Astrocyte of the hippocampus (primary cell): ENCODE measurements around the gene USP12.
"Not testable (repeated sequence)": the region's sequence is repeated elsewhere in the genome, so short reads cannot be mapped to it uniquely, and the experiment has no call there.

Experiments used
- DNase-seq: peaks from one replicate; pipeline ENCODE4 v3.0.0; 2011; ENCODE audit warnings: low read depth, low spot score

USP12 gene

GRCh38 chr13:27123445-27123844 is 48.2 kb downstream of the USP12 start:
- DNase-seq = not testable (repeated sequence)

GRCh38 chr13:27122036-27122435 is 49.6 kb downstream of the USP12 start:
- DNase-seq = no peak

DNA sequence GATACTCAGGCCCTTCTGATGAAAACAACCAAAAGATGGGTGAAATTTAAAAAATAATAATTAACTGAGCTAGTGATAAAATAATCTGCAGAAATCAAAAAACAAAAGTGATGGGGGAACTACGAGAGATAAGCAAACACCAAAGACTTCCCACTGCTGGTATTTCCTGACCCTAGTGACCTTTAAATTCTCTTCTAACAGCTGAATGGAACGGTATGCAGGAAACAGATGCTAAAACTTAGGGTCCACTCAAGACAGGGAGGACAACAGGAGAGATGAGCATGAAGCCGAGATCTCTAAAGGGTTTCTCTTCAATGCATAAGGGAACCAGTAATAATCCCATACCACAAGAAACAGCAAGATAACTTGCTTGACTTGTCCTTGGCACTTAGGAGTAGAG is 50.8 kb downstream of the USP12 start:
- DNase-seq = no peak

DNA sequence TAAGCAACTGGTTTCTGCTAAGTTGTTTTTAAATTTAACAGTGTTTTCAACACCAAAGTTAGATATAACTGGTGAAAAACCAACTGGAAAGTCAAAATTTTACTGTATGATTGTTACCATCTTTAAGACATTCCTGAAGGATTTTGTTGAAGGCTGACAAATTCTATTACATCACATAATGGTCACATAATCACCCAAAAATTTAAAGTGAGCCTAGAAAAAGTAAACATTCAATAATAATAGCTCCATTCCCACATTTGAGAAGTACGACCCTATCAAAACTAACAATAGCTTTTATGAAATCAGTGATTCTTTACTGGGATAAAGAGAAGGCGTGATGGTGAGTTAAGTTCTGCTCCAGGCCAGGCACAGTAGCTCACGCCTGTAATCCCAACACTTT is 51.6 kb downstream of the USP12 start:
- DNase-seq = no peak

DNA sequence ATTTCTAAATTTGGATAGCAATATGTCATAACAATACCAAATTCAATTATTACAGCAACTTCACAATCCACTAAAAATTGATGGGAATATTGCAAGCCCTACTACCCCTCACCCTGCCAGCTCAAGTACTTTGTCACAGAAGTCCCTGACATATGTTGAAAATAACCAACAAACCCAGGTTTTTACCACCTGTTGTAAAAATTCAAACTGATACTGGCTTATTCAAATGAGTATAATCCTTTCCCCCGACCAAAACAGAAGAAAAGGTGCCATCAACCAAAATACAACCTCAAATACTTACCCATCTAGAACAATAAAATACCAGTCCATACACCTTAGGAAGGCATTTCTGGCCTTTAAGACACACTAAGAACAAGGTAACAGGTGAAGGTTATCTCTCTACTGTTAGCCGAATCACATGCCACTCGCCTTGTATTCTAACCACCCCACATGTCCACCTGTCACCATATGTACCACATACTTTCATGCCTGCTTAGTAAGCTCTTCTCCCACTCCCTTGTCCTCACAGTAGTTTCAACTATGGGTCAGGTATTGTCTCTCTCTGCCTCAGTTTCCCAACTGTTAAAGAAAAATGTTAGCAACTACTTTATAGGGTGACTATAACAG is 53.1 kb downstream of the USP12 start:
- DNase-seq = no peak

- no peak for DNase-seq
These were observed 53.7 kb downstream of the USP12 start for GRCh38 chr13:27117952-27118351.

DNA sequence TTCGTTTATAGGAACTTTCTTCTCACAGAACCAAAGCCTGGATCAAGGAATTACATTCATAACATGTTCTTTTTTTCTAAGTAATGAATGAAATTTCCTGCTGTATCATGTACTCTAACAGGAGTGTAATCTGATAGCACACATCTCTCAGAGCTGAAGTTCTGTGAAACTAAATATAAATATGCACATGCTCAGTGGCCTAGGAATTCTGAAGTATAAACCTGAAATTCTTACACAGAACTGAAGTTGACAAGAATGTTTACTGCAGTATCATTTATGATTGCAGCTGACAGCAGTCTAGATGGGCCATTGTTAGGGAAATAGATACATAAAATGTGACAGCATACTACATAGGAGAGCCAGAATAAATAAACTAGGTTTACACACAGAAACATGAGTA is 54.5 kb downstream of the USP12 start:
- DNase-seq = peak; percentile 13

- DNase-seq = no peak
These were observed 58.2 kb downstream of the USP12 start for GRCh38 chr13:27113436-27113835.

DNA sequence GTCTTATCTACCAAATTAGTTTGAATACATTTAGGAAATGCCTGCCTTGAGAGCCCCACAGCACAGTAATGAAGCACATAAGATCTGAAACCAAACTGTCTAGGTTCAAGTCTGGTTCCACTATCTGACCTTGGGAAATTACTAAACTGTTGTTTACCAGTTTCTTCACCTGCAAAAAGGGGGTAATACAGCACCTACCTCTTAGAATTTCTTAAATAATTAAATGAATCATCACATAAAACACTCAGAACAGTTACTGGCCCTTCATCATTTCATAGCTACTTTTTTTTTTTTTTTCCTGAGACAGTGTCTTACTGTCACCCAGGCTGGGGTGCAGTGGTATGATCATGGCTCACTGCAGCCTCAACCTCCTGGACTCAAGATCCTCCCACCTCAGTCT is 59.6 kb downstream of the USP12 start:
- DNase-seq = no peak

DNA sequence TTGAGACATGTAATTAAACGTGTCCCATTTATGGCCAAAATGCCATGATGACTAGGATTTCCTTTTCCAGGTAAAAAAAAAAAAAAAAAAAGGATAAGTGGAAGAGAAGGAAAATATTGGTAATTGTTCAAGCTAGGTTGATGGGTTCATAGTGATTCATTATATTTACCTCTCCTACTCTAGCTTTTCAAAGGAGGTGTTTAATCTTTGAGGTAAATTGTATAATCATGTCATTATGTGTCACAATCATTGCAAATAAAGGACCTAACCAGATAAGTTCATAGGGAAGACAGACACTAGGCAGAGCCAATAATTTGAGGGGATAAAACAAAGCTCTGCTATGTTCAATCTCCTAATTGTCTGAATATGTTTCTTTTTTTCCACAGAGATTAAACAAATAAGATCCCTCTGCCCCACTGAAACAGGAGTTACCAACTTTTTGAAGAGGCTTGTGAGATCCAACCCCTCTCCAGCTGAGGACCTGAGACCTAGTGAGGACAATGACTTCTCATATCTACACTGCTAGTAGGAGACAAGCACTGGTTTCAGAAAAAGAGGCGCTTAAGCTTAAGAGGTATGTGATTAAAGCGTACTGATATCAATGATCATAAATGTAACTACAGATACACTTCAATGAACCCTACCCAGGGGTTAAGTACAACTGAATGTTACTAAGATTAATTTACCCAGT is 61.4 kb downstream of the USP12 start:
- no peak for DNase-seq

GRCh38 chr13:27106144-27106543 is 65.5 kb downstream of the USP12 start:
- DNase-seq = no peak

DNA sequence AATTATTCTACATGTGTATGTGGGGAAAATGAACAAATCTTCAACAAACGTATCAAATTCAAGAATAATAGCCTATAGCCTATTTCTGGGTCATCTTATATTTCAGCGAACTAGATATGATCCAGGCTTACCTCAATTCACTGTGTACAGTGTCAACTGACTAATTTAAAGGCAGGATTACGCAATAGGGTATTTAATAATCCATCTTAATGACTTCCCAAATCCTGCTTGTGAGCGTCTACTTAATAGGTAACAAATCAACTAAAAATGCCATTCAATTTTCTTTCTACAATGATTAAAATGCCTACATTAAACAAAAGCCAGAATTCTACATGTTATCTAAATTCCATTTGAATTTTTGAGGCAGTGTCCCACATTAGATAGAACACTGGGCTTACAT is 67.0 kb downstream of the USP12 start:
- DNase-seq = no peak

DNA sequence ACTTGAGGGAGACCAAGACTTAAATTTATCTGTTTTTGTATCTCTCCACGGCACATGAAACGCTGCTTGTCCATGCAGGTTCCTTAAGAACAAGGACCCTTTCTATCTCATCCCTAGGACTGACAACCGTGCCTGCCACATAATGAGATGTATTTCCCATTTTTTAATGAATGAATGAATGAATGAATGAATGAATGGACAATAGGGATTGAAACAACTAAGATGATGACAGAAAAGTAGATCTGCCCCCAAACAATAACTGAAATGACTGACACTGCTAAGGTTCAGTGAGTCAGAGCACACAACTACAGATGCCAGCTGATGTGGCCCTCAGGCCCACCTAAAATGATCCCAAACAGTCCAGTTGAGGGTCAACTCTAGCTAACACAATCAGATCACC is 69.8 kb downstream of the USP12 start:
- no peak for DNase-seq

GRCh38 chr13:27101289-27101688 is 70.3 kb downstream of the USP12 start:
- no peak for DNase-seq

- no peak for DNase-seq
These were observed 73.9 kb downstream of the USP12 start for GRCh38 chr13:27097691-27098090.

GRCh38 chr13:27091451-27091850 is 80.2 kb downstream of the USP12 start:
- DNase-seq = no peak

- DNase-seq = no peak
These were observed 83.0 kb downstream of the USP12 start for GRCh38 chr13:27088619-27089018.

GRCh38 chr13:27086599-27087265 is 84.9 kb downstream of the USP12 start:
- peak; percentile 25 for DNase-seq

- DNase-seq = no peak
These were observed 88.4 kb downstream of the USP12 start for GRCh38 chr13:27083183-27083582.

DNA sequence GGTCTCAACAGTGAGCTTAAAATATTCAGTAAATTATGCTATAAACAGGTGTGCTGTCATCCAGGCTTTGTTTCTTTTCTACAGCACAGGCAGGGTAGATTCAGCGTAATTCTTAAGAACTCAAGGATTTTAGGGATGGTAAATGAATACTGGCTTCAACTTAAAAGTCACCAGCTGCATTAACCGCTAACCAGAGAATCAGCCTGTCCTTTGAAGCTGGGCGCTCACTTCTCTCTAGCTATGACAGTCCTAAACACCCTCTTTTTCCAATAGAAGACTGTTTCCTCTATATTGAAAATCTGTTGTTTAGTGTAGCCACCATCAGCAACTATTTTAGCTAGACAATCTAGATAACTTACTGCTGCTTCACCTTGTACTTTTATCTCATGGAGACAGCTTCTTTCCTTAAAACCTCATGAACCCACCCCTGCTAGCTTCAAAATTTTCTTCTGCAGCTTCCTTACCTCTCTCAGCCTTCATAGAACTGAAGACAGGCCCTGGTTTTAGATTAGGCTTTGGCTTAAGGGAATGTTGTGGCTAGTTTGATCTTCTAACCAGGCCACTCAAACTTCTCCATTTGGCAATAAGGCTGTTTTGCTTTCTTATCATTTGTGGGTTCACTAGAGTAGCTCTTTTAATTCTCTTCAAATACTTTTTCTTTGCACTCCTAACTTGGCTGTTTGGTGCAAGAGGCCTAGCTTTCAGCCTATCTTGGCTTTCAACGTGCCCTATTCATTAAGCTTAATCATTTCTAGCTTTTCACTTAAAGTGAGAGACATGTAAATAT is 89.5 kb downstream of the USP12 start:
- peak; percentile 74 for DNase-seq

DNA sequence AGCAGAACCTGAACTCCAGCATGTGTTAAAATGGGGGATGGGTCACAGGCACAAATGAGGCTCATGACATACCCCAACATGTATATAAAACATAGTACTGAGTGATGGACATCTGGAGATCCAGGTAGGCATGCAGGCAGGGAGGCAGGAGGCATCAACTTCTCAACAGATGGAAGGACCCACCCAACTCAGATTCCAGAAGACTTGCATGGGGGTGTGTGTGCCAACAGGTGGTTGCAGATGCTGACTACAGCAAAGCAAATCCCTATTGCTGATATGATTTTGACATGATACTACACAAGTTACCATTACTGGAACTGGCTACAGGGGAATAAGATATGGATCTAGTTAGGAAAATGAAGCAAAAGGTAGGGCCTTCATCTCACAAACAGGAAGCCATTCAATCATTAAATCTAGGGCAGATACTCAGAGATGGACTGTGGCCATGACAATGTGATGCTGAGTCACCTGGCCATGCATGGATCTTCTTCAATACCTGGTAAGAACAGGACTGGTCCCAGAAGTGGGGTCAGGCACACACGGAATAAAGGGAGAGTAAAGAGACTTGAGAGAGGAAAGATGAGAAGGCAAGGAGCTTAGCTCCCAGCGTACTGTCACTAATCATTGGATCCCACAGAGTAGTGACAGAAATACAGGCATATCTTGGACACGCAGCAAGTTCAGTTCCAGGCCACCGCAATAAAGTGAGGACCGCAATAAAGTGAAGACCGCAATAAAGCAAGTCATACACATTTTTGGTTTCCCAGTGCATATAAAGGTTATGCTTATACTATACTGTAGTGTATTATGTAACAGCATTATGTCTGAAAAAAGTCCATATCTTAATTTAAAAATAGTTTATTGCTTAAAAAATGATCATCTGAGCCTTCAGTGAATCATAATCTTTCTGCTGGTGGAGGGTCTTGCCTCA is 91.3 kb downstream of the USP12 start:
- no peak for DNase-seq
